Heart left ventricle (tissue), 16 donors: Measurements from ENCODE around the gene DIAPH2. TPM values are rescaled to one million over a fixed set of nuclear protein-coding genes. Genes with fewer than 3 reads are reported as not detected.

Experiments used
- ATAC-seq, 4 donors: fragments of 200-7000 bp; cut with Tn5 transposase; one replicate each; pipeline ENCODE4 v1.9.1; 2020 to 2022; ENCODE audit warnings: moderate library complexity in 4 of 4, mild to moderate bottlenecking in 3 of 4, moderate number of reproducible peaks in 1 of 4
- DNase-seq, 5 donors: peaks; one replicate each; pipeline ENCODE4 v3.0.0-alpha.2; 2020
- H3K27ac ChIP-seq, 12 donors: fragments of 200-600 bp; sonication (generic) in 4 of 12; one replicate each; pipeline versions ENCODE4 v1.5.0 to v1.8.0; 2016 to 2022; ENCODE audit warnings: mild to moderate bottlenecking in 2 of 12
- H3K27me3 ChIP-seq, 9 donors: fragments of 200-600 bp; sonication (generic) in 2 of 9; one replicate each; pipeline versions ENCODE4 v1.5.1 to v1.8.0; 2016 to 2022; ENCODE audit warnings: mild to moderate bottlenecking in 3 of 9
- H3K36me3 ChIP-seq, 9 donors: fragments of 200-600 bp; sonication (generic) in 2 of 9; one replicate each; pipeline versions ENCODE4 v1.5.0 to v1.8.0; 2018 to 2022; ENCODE audit warnings: mild to moderate bottlenecking in 2 of 9
- H3K4me1 ChIP-seq, 12 donors: fragments of 200-600 bp; sonication (generic) in 4 of 12; one replicate each; pipeline versions ENCODE4 v1.5.0 to v1.8.0; 2016 to 2022; ENCODE audit warnings: mild to moderate bottlenecking in 3 of 12
- H3K4me3 ChIP-seq, 12 donors: fragments of 200-600 bp; sonication (generic) in 4 of 12; one replicate each; pipeline versions ENCODE4 v1.5.0 to v1.8.0; 2017 to 2022; ENCODE audit warnings: mild to moderate bottlenecking in 9 of 12, moderate library complexity in 4 of 12
- H3K9me3 ChIP-seq, 12 donors: fragments of 200-600 bp; sonication (generic) in 4 of 12; one replicate each; pipeline versions ENCODE4 v1.5.0 to v1.8.0; 2016 to 2022; ENCODE audit warnings: mild to moderate bottlenecking in 1 of 12
- CTCF ChIP-seq, 12 donors: fragments of 200-600 bp; sonication (generic) in 4 of 12; IDR thresholded peaks; one replicate each; pipeline versions ENCODE4 v1.5.0 to v1.8.0; 2018 to 2022; ENCODE audit warnings: antibody characterized with exemption in 12 of 12, mild to moderate bottlenecking in 5 of 12
- POLR2A ChIP-seq, 2 donors: fragments of 450-650 bp; IDR thresholded peaks; one replicate each; pipeline ENCODE4 v1.6.1; 2017; ENCODE audit warnings: antibody characterized with exemption in 2 of 2, mild to moderate bottlenecking in 2 of 2, moderate library complexity in 2 of 2
- WGBS, 4 donors: extraction: QIAGEN DNeasy Blood & Tissue Kit in 2 of 4; methylation state at CpG; one replicate each; pipeline versions ENCODE4 v1.1.5 to v1.1.7; 2013 to 2018; 5-methylcytosine and 5-hydroxymethylcytosine counted together
- intact Hi-C, 10 donors: fragments of 100-400 bp; cut with DNase I; formaldehyde crosslinking; loops; one replicate each; pipeline versions ENCODE4 v1.11.1 to v1.14.2; 2022
- polyA plus RNA-seq, 2 donors: library from polyadenylated mRNA; stranded (reverse); fragments of 200-250 nt; gene quantifications; one replicate each; pipeline ENCODE4 v1.2.3, GENCODE V29; 2013
- total RNA-seq, 9 donors: library from RNA; depleted of rRNA in 2 of 9; stranded (reverse); fragments of >200 nt in 2 of 9; fragmentation: NEBNext Ultra II Directional in 3 of 9; extraction: Animal tissue kit (Norgen Biotek cat#: 25700) in 3 of 9; gene quantifications; one replicate each; pipeline versions ENCODE4 v1.1.0 to v1.2.4, GENCODE V29; 2016 to 2023
- donor health status: ischemic (EF 13 %, LVEDD 7.1; RV severe dilation, severe dysfunction).
- donor health status: healthy with polysubstance abuse.
- donor health status: DM: no; HTN: yes; CAD: no.
- donor health status: DM: no; HTN: no; CAD: no.
- donor health status: ischemic (EF 25% LVEDD 6.9; RV normal size, moderate dysfunction).
- donor health status: ischemic (EF 25% LVEDD 5.7; RV mildly dilated, moderate dysfunction).
- donor health status: healthy.
- donor health status: DM: yes; HTN: yes; CAD: no.
- donor health status: ischemic (EF 35%, LVEDD 5.7; RV mildly dilated, moderate dysfunction).
- donor health status: nonischemic (EF 11% LVEDD 7.7; RV severe dilation, severe dysfunction).
- donor health status: DM: yes; HTN: yes; CAD: no.
- donor health status: PGD.
- donor health status: ischemic (EF 29% LVEDD 5.4; RV normal size, mild dysfunction).
- donor health status: nonischemic (EF 23%, LVEDD 6.1; RV moderate dilation, normal function).

The DIAPH2 gene
- total and polyA plus RNA-seq, 11 donors: 3.7 to 18.8 (median 12.3) TPM

- Histone ChIP-seq H3K4me3 (no peak overlapping the region), H3K27ac (no peak overlapping the region), H3K9me3 (peaks cover 0 to 9% (median 0%) of the 10 kb centered on the region in 12 donors), H3K4me1 (no peaks in the 10 kb centered on the region), H3K27me3 (peaks cover 0 to 28% (median 0%) of the 10 kb centered on the region in 9 donors), H3K36me3 (no peaks in the 10 kb centered on the region)
- TF ChIP-seq POLR2A (IDR thresholded peaks at IDR 0.05) (no peak), CTCF (IDR thresholded peaks at IDR 0.05) (no peak)
- intact Hi-C loops: no loop called here
- ATAC-seq (no peak), DNase-seq (no peak)
- WGBS, 4 donors: 41 to 46% (median 44%) methylated on average over 3 of the region's 3 CpGs
Measured at GRCh38 chrX:97638621-97639020, 954.0 kb downstream of the DIAPH2 start.

- peaks cover 0 to 9% (median 0%) of the 10 kb centered on the region in 12 donors for H3K9me3 ChIP-seq
- ATAC-seq (no peak), DNase-seq (no peak)
- H3K27me3 ChIP-seq: peaks cover 0 to 21% (median 0%) of the 10 kb centered on the region in 9 donors
- H3K4me1 ChIP-seq: no peaks in the 10 kb centered on the region
- intact Hi-C loops: no loop called here
- 12 to 20% (median 17%) methylated on average over 5 of the region's 5 CpGs for WGBS, 4 donors
- H3K27ac ChIP-seq: no peak overlapping the region
- no peak overlapping the region for H3K4me3 ChIP-seq
- no peaks in the 10 kb centered on the region for H3K36me3 ChIP-seq
- TF ChIP-seq CTCF (IDR thresholded peaks at IDR 0.05) (no peak), POLR2A (IDR thresholded peaks at IDR 0.05) (no peak)
Measured at GRCh38 chrX:97639526-97639925, 954.9 kb downstream of the DIAPH2 start.

Other genes starting within 250 kb of the DIAPH2 start
- 1 to 10 TPM in 1 of 9 donors, under 1 TPM in 7, not detected in 1; 0.15 to 1.1 (median 0.26) TPM for gene RPA4, start 199.1 kb downstream of the DIAPH2 start, total RNA-seq
- under 1 TPM; 0.07 to 0.19 TPM for gene RPA4, start 199.1 kb downstream of the DIAPH2 start, polyA plus RNA-seq